Measurements from ENCODE around the gene GPATCH4. TPM values are rescaled to one million over a fixed set of nuclear protein-coding genes. Genes with fewer than 3 reads are reported as not detected.
"Not testable (repeated sequence)": the region's sequence is repeated elsewhere in the genome, so short reads cannot be mapped to it uniquely, and the experiment has no call there.

The GPATCH4 gene
- total and polyA plus RNA-seq, 7 experiments from 2014 or later, result 33.3 to 59.1 (median 46.1) TPM

- Mint-ChIP-seq H3K27me3 (no peaks in the 10 kb centered on the region), H3K9me3 (no peaks in the 10 kb centered on the region), H3K27ac (peak overlapping the region in 2 of 9 donors; percentile 19 to 26), H3K36me3 (peaks cover 0 to 4% (median 0%) of the 10 kb centered on the region in 5 donors), H3K4me1 (peaks cover 0 to 1% (median 0%) of the 10 kb centered on the region in 7 donors), H3K4me3 (no peak overlapping the region)
- intact Hi-C loops (cut with micrococcal nuclease), result no loop called here
- H3K4me3 ChIP-seq (ENCODE audit: low read length), result no peak overlapping the region
- H3K9me3 ChIP-seq (ENCODE audit: control insufficient read depth in 2 of 3, low read length in 3 of 3), result no peaks in the 10 kb centered on the region
- H3K27me3 ChIP-seq (ENCODE audit: control insufficient read depth in 2 of 2, insufficient read depth in 2 of 2, low read length in 2 of 2), result no peaks in the 10 kb centered on the region
- no peaks in the 10 kb centered on the region for H3K4me1 ChIP-seq (ENCODE audit: control insufficient read depth in 2 of 2, insufficient read depth in 2 of 2, low read length in 2 of 2)
- no peak overlapping the region for H3K27ac ChIP-seq (ENCODE audit: low read depth, low read length)
- ChIA-PET POLR2A (no interaction called here), CTCF (no interaction called here)
- no peaks in the 10 kb centered on the region for H3K36me3 ChIP-seq (ENCODE audit: control insufficient read depth in 2 of 3, insufficient read depth in 3 of 3, low read length in 3 of 3)
- ATAC-seq, result no peak
- no peak for DNase-seq
These were observed 42.0 kb downstream of the GPATCH4 start for GRCh38 chr1:156559086-156559796.

- ChIA-PET CTCF (no interaction called here), POLR2A (no interaction called here)
- H3K4me3 ChIP-seq (ENCODE audit: low read length), result no peak overlapping the region
- H3K36me3 Mint-ChIP-seq, result peaks cover 0 to 6% (median 0%) of the 10 kb centered on the region in 5 donors
- no peaks in the 10 kb centered on the region for H3K36me3 ChIP-seq (ENCODE audit: control insufficient read depth in 2 of 3, insufficient read depth in 3 of 3, low read length in 3 of 3)
- H3K4me1 Mint-ChIP-seq, result peaks cover 0 to 5% (median 3%) of the 10 kb centered on the region in 7 donors
- no peaks in the 10 kb centered on the region for H3K27me3 ChIP-seq (ENCODE audit: control insufficient read depth in 2 of 2, insufficient read depth in 2 of 2, low read length in 2 of 2)
- ATAC-seq (no peak), DNase-seq (no peak)
- H3K9me3 Mint-ChIP-seq, result no peaks in the 10 kb centered on the region
- intact Hi-C loops (cut with micrococcal nuclease), result no loop called here
- H3K27me3 Mint-ChIP-seq, result no peaks in the 10 kb centered on the region
- H3K4me1 ChIP-seq (ENCODE audit: control insufficient read depth in 2 of 2, insufficient read depth in 2 of 2, low read length in 2 of 2), result no peaks in the 10 kb centered on the region
- no peak overlapping the region for H3K4me3 Mint-ChIP-seq
- H3K27ac Mint-ChIP-seq, result no peak overlapping the region
- no peaks in the 10 kb centered on the region for H3K9me3 ChIP-seq (ENCODE audit: control insufficient read depth in 2 of 3, low read length in 3 of 3)
- no peak overlapping the region for H3K27ac ChIP-seq (ENCODE audit: low read depth, low read length)
These were observed 44.9 kb downstream of the GPATCH4 start for GRCh38 chr1:156556354-156556753.

GRCh38 chr1:156555715-156556114, 45.6 kb downstream of the GPATCH4 start:
- no peaks in the 10 kb centered on the region for H3K9me3 ChIP-seq (ENCODE audit: control insufficient read depth in 2 of 3, low read length in 3 of 3)
- no peaks in the 10 kb centered on the region for H3K9me3 Mint-ChIP-seq
- H3K4me1 ChIP-seq (ENCODE audit: control insufficient read depth in 2 of 2, insufficient read depth in 2 of 2, low read length in 2 of 2), result no peaks in the 10 kb centered on the region
- H3K27ac ChIP-seq (ENCODE audit: low read depth, low read length), result no peak overlapping the region
- H3K4me1 Mint-ChIP-seq, result peaks cover 0 to 5% (median 3%) of the 10 kb centered on the region in 7 donors
- DNase-seq, result no peak
- no peak overlapping the region for H3K4me3 Mint-ChIP-seq
- CTCF ChIA-PET, result no interaction called here
- no peaks in the 10 kb centered on the region for H3K27me3 ChIP-seq (ENCODE audit: control insufficient read depth in 2 of 2, insufficient read depth in 2 of 2, low read length in 2 of 2)
- no peak overlapping the region for H3K27ac Mint-ChIP-seq
- intact Hi-C loops (cut with micrococcal nuclease), result no loop called here
- no peaks in the 10 kb centered on the region for H3K36me3 ChIP-seq (ENCODE audit: control insufficient read depth in 2 of 3, insufficient read depth in 3 of 3, low read length in 3 of 3)
- peaks cover 0 to 6% (median 0%) of the 10 kb centered on the region in 5 donors for H3K36me3 Mint-ChIP-seq
- POLR2A ChIA-PET, result interaction anchor here (1.4 kb wide), 1 partner anchor 16 kb away, joined by 3 read pairs; no protein-coding TSS in a partner anchor
- ATAC-seq, result no peak
- H3K4me3 ChIP-seq (ENCODE audit: low read length), result no peak overlapping the region
- no peaks in the 10 kb centered on the region for H3K27me3 Mint-ChIP-seq

GRCh38 chr1:156554971-156555370, 46.3 kb downstream of the GPATCH4 start:
- Mint-ChIP-seq H3K36me3 (peaks cover 0 to 6% (median 0%) of the 10 kb centered on the region in 5 donors), H3K27ac (peak overlapping the region in 1 of 9 donors; percentile 70), H3K9me3 (no peaks in the 10 kb centered on the region), H3K4me1 (peaks cover 0 to 5% (median 3%) of the 10 kb centered on the region in 7 donors), H3K4me3 (no peak overlapping the region), H3K27me3 (no peaks in the 10 kb centered on the region)
- H3K36me3 ChIP-seq (ENCODE audit: control insufficient read depth in 2 of 3, insufficient read depth in 3 of 3, low read length in 3 of 3), result no peaks in the 10 kb centered on the region
- DNase-seq (no peak), ATAC-seq (no peak)
- no peaks in the 10 kb centered on the region for H3K9me3 ChIP-seq (ENCODE audit: control insufficient read depth in 2 of 3, low read length in 3 of 3)
- no peak overlapping the region for H3K4me3 ChIP-seq (ENCODE audit: low read length)
- ChIA-PET CTCF (interaction anchor here (1.1 kb wide), 1 partner anchor 53 kb away, joined by 3 read pairs; no protein-coding TSS in a partner anchor), POLR2A (interaction anchor here (1.4 kb wide), 1 partner anchor 16 kb away, joined by 3 read pairs; no protein-coding TSS in a partner anchor)
- intact Hi-C loops (cut with micrococcal nuclease), result no loop called here
- H3K27ac ChIP-seq (ENCODE audit: low read depth, low read length), result no peak overlapping the region
- H3K27me3 ChIP-seq (ENCODE audit: control insufficient read depth in 2 of 2, insufficient read depth in 2 of 2, low read length in 2 of 2), result no peaks in the 10 kb centered on the region
- no peaks in the 10 kb centered on the region for H3K4me1 ChIP-seq (ENCODE audit: control insufficient read depth in 2 of 2, insufficient read depth in 2 of 2, low read length in 2 of 2)

GRCh38 chr1:156553860-156554485, 47.3 kb downstream of the GPATCH4 start:
- no peak overlapping the region for H3K27ac ChIP-seq (ENCODE audit: low read depth, low read length)
- Mint-ChIP-seq H3K4me3 (no peak overlapping the region), H3K4me1 (peaks cover 0 to 5% (median 3%) of the 10 kb centered on the region in 7 donors), H3K9me3 (no peaks in the 10 kb centered on the region), H3K36me3 (peaks cover 0 to 2% (median 0%) of the 10 kb centered on the region in 5 donors), H3K27ac (no peak overlapping the region), H3K27me3 (no peaks in the 10 kb centered on the region)
- ATAC-seq (no peak), DNase-seq (no peak)
- H3K4me3 ChIP-seq (ENCODE audit: low read length), result no peak overlapping the region
- no peaks in the 10 kb centered on the region for H3K27me3 ChIP-seq (ENCODE audit: control insufficient read depth in 2 of 2, insufficient read depth in 2 of 2, low read length in 2 of 2)
- intact Hi-C loops (cut with micrococcal nuclease), result no loop called here
- ChIA-PET POLR2A (interaction anchor here (1.4 kb wide), 1 partner anchor 17 kb away, joined by 3 read pairs; no protein-coding TSS in a partner anchor), CTCF (interaction anchor here (1.1 kb wide), 1 partner anchor 52 kb away, joined by 3 read pairs; no protein-coding TSS in a partner anchor)
- no peaks in the 10 kb centered on the region for H3K4me1 ChIP-seq (ENCODE audit: control insufficient read depth in 2 of 2, insufficient read depth in 2 of 2, low read length in 2 of 2)
- H3K36me3 ChIP-seq (ENCODE audit: control insufficient read depth in 2 of 3, insufficient read depth in 3 of 3, low read length in 3 of 3), result no peaks in the 10 kb centered on the region
- H3K9me3 ChIP-seq (ENCODE audit: control insufficient read depth in 2 of 3, low read length in 3 of 3), result no peaks in the 10 kb centered on the region

- H3K27me3 Mint-ChIP-seq; H3K4me3 ChIP-seq (ENCODE audit: low read length); POLR2A ChIA-PET; H3K4me1 ChIP-seq (ENCODE audit: control insufficient read depth in 2 of 2, insufficient read depth in 2 of 2, low read length in 2 of 2); H3K36me3 ChIP-seq (ENCODE audit: control insufficient read depth in 2 of 3, insufficient read depth in 3 of 3, low read length in 3 of 3); intact Hi-C loops (cut with micrococcal nuclease); H3K4me3 Mint-ChIP-seq; DNase-seq; H3K9me3 ChIP-seq (ENCODE audit: control insufficient read depth in 2 of 3, low read length in 3 of 3); H3K4me1 Mint-ChIP-seq; H3K27ac ChIP-seq (ENCODE audit: low read depth, low read length); H3K27me3 ChIP-seq (ENCODE audit: control insufficient read depth in 2 of 2, insufficient read depth in 2 of 2, low read length in 2 of 2); CTCF ChIA-PET; H3K36me3 Mint-ChIP-seq; H3K9me3 Mint-ChIP-seq: not testable (repeated sequence)
- peak; percentile 72 for ATAC-seq
- H3K27ac Mint-ChIP-seq, result peak overlapping the region in 2 of 9 donors; percentile 15 to 77
These were observed 48.3 kb downstream of the GPATCH4 start for GRCh38 chr1:156552937-156553336.
